H9 (cell line): ENCODE measurements around the gene ZNF79. TPM values are rescaled to one million over a fixed set of nuclear protein-coding genes. Genes with fewer than 3 reads are reported as not detected.

Experiments
- DNase-seq: peaks from one replicate; pipeline ENCODE4 v3.0.0-alpha.2; 2017
- H2AFZ ChIP-seq: one replicate; pipeline ENCODE4 v1.6.1; 2013; ENCODE audit warnings: mild to moderate bottlenecking, low read length, control low read depth, moderate library complexity
- H2AK5ac ChIP-seq: 2 replicates; pipeline ENCODE4 v1.6.1; 2013; ENCODE audit warnings: low read length, control low read depth, mixed read lengths; ENCODE audit not compliant: insufficient read length
- H2BK120ac ChIP-seq: one replicate; pipeline ENCODE4 v1.6.1; 2013; ENCODE audit warnings: low read depth, mild to moderate bottlenecking, low read length, control low read depth, inconsistent platforms; ENCODE audit not compliant: poor library complexity, severe bottlenecking
- H2BK12ac ChIP-seq: 2 replicates; pipeline ENCODE4 v1.6.1; 2013; ENCODE audit warnings: low read length, control low read depth, mixed read lengths, low read depth; ENCODE audit not compliant: insufficient read length
- H2BK15ac ChIP-seq: 2 replicates; pipeline ENCODE4 v1.6.1; 2013; ENCODE audit warnings: low read depth, low read length, control low read depth
- H2BK20ac ChIP-seq: one replicate; pipeline ENCODE4 v1.6.1; 2013; ENCODE audit warnings: low read depth, mild to moderate bottlenecking, low read length, control low read depth, inconsistent platforms; ENCODE audit not compliant: poor library complexity, severe bottlenecking
- H2BK5ac ChIP-seq: 2 replicates; pipeline ENCODE4 v1.6.1; 2013; ENCODE audit warnings: low read length, control low read depth, mixed read lengths; ENCODE audit not compliant: insufficient read length
- H3K14ac ChIP-seq: 2 replicates; pipeline ENCODE4 v1.6.1; 2013; ENCODE audit warnings: low read length, control low read depth; ENCODE audit not compliant: insufficient read depth
- H3K18ac ChIP-seq: 2 replicates; pipeline ENCODE4 v1.6.1; 2013; ENCODE audit warnings: low read depth, mild to moderate bottlenecking, mixed read lengths, low read length, control low read depth; ENCODE audit not compliant: insufficient read length
- H3K23ac ChIP-seq: 2 replicates; pipeline ENCODE4 v1.6.1; 2013; ENCODE audit warnings: low read length, control low read depth, mixed read lengths, low read depth; ENCODE audit not compliant: insufficient read length
- H3K23me2 ChIP-seq: 2 replicates; pipeline ENCODE4 v1.6.1; 2013; ENCODE audit warnings: low read depth, mild to moderate bottlenecking, mixed read lengths, low read length, control low read depth; ENCODE audit not compliant: insufficient read length, poor library complexity, severe bottlenecking
- H3K27ac ChIP-seq: 2 replicates; pipeline ENCODE4 v1.5.1; 2013; ENCODE audit warnings: low read length, control low read depth, mixed read lengths, low read depth; ENCODE audit not compliant: insufficient read length
- H3K27me3 ChIP-seq: 2 replicates; pipeline ENCODE4 v1.6.1; 2013; ENCODE audit warnings: low read length, control low read depth, inconsistent platforms; ENCODE audit not compliant: insufficient read depth
- H3K4ac ChIP-seq: 2 replicates; pipeline ENCODE4 v1.6.1; 2013; ENCODE audit warnings: low read depth, mild to moderate bottlenecking, control low read depth, inconsistent platforms, low read length, moderate library complexity
- H3K4me1 ChIP-seq: 2 replicates; pipeline ENCODE4 v1.6.1; 2013; ENCODE audit warnings: low read length, control low read depth, inconsistent platforms; ENCODE audit not compliant: insufficient read depth
- H3K4me2 ChIP-seq: 2 replicates; pipeline ENCODE4 v1.6.1; 2013; ENCODE audit warnings: low read length, control low read depth, mixed read lengths; ENCODE audit not compliant: insufficient read length, insufficient read depth
- H3K56ac ChIP-seq: 2 replicates; pipeline ENCODE4 v1.6.1; 2013; ENCODE audit warnings: low read depth, mild to moderate bottlenecking, mixed read lengths, low read length, control low read depth; ENCODE audit not compliant: insufficient read length
- H3K79me1 ChIP-seq: 2 replicates; pipeline ENCODE4 v1.6.1; 2013; ENCODE audit warnings: low read depth, mild to moderate bottlenecking, moderate library complexity, low read length, control low read depth, inconsistent platforms; ENCODE audit not compliant: insufficient read depth, poor library complexity, severe bottlenecking
- H3K79me2 ChIP-seq: 2 replicates; pipeline ENCODE4 v1.6.1; 2013; ENCODE audit warnings: low read length, control low read depth, inconsistent platforms; ENCODE audit not compliant: insufficient read depth
- H3K9ac ChIP-seq: 2 replicates; pipeline ENCODE4 v1.6.1; 2013; ENCODE audit warnings: low read length, control low read depth, mixed read lengths; ENCODE audit not compliant: insufficient read length; ENCODE audit errors: extremely low read depth
- H3K9me3 ChIP-seq: one replicate; pipeline ENCODE4 v1.6.1; 2013; ENCODE audit warnings: low read depth, low read length, inconsistent platforms; ENCODE audit not compliant: control insufficient read depth
- H3T11ph ChIP-seq: one replicate; pipeline ENCODE4 v1.6.1; 2013; ENCODE audit warnings: mild to moderate bottlenecking, low read length, control low read depth, inconsistent platforms
- H4K20me1 ChIP-seq: one replicate; pipeline ENCODE4 v1.6.1; 2013; ENCODE audit not compliant: control insufficient read depth, insufficient read length, insufficient read depth
- H4K5ac ChIP-seq: 2 replicates; pipeline ENCODE4 v1.6.1; 2013; ENCODE audit warnings: low read depth, mild to moderate bottlenecking, mixed read lengths, low read length, control low read depth; ENCODE audit not compliant: insufficient read length
- H4K8ac ChIP-seq: replicated peaks from 2 replicates; pipeline ENCODE4 v1.6.1; 2013; ENCODE audit warnings: low read length, control low read depth, mixed read lengths, low read depth; ENCODE audit not compliant: insufficient read length
- H4K91ac ChIP-seq: 2 replicates; pipeline ENCODE4 v1.6.1; 2013; ENCODE audit warnings: low read depth, mild to moderate bottlenecking, moderate library complexity, mixed read lengths, low read length, control low read depth; ENCODE audit not compliant: insufficient read length
- H3K27ac Mint-ChIP-seq, 3 experiments: 2 replicates in 2 of 3; 3 replicates in 1 of 3; pipeline ENCODE4 v1.8.0; 2020 to 2021; ENCODE audit warnings: mixed read lengths in 3 of 3, mild to moderate bottlenecking in 1 of 3, moderate library complexity in 1 of 3
- H3K27me3 Mint-ChIP-seq: 2 replicates; pipeline ENCODE4 v1.8.0; 2021; ENCODE audit warnings: low read depth, mild to moderate bottlenecking, moderate library complexity, mixed read lengths
- H3K36me3 Mint-ChIP-seq, 3 experiments: 2 replicates in 2 of 3; 3 replicates in 1 of 3; pipeline ENCODE4 v1.8.0; 2020 to 2021; ENCODE audit warnings: low read depth in 3 of 3, mixed read lengths in 3 of 3; ENCODE audit not compliant: insufficient read depth in 1 of 3
- H3K4me1 Mint-ChIP-seq, 2 experiments: 2 replicates each; pipeline ENCODE4 v1.8.0; 2020; ENCODE audit warnings: mixed read lengths in 2 of 2
- H3K4me3 Mint-ChIP-seq, 2 experiments: 2 replicates in 1 of 2; 3 replicates in 1 of 2; pipeline ENCODE4 v1.8.0; 2020 to 2021; ENCODE audit warnings: mild to moderate bottlenecking in 2 of 2, mixed read lengths in 2 of 2, moderate library complexity in 1 of 2
- H3K9me3 Mint-ChIP-seq, 2 experiments: 2 replicates in 1 of 2; 3 replicates in 1 of 2; pipeline ENCODE4 v1.8.0; 2020; ENCODE audit warnings: mild to moderate bottlenecking in 2 of 2, mixed read lengths in 2 of 2, moderate library complexity in 1 of 2
- CTCF ChIP-seq: fragments of 200-600 bp; sonication (generic); conservative IDR thresholded peaks from 3 replicates; pipeline ENCODE4 v1.8.0; 2021; ENCODE audit warnings: antibody characterized with exemption, mild to moderate bottlenecking
- WGBS: extraction: QIAGEN DNeasy Blood & Tissue Kit; methylation state at CpG from one replicate; pipeline ENCODE4 v1.1.7; 2013; ENCODE audit warnings: missing lambda C conversion rate, low lambda C conversion rate, mixed read lengths; ENCODE audit not compliant: insufficient read length; ENCODE audit errors: extremely low coverage; 5-methylcytosine and 5-hydroxymethylcytosine counted together
- total RNA-seq: library from RNA; stranded (reverse); gene quantifications from 2 replicates; pipeline ENCODE4 v1.2.1, GENCODE V29; 2021

ZNF79 gene
- total RNA-seq, 1 experiment from 2014 or later = 11.5 TPM

GRCh38 chr9:127415657-127416056 is 8.5 kb upstream of the ZNF79 start:
- no peak overlapping the region for H3T11ph ChIP-seq
- Mint-ChIP-seq H3K4me1 (peaks cover 23 to 26% of the 10 kb centered on the region in 2 experiments), H3K27me3 (peaks cover 6% of the 10 kb centered on the region), H3K9me3 (no peaks in the 10 kb centered on the region), H3K36me3 (peaks cover 0 to 2% (median 2%) of the 10 kb centered on the region in 3 experiments; a peak in 2 of 7 replicates), H3K27ac (no peak overlapping the region), H3K4me3 (no peak overlapping the region)
- no peak overlapping the region for H3K14ac ChIP-seq
- no peak overlapping the region for H2BK15ac ChIP-seq
- H2BK20ac ChIP-seq = no peak overlapping the region
- no peaks in the 10 kb centered on the region for H3K79me1 ChIP-seq
- no peak for TF ChIP-seq CTCF
- no peaks in the 10 kb centered on the region for H4K20me1 ChIP-seq
- no peak overlapping the region for H2AFZ ChIP-seq
- H3K18ac ChIP-seq = no peak overlapping the region
- no peaks in the 10 kb centered on the region for H3K79me2 ChIP-seq
- no peak overlapping the region for H3K4ac ChIP-seq
- no peak overlapping the region for H3K56ac ChIP-seq
- H2AK5ac ChIP-seq = no peak overlapping the region
- H3K27ac ChIP-seq = no peak overlapping the region
- no peak overlapping the region for H3K4me2 ChIP-seq
- H3K23ac ChIP-seq = no peak overlapping the region
- H2BK120ac ChIP-seq = no peak overlapping the region
- no peak overlapping the region for H2BK5ac ChIP-seq
- H2BK12ac ChIP-seq = no peak overlapping the region
- H3K27me3 ChIP-seq = no peaks in the 10 kb centered on the region
- no peak overlapping the region for H4K91ac ChIP-seq
- no peak overlapping the region for H3K9ac ChIP-seq
- H3K4me1 ChIP-seq = no peaks in the 10 kb centered on the region; the same call in 1 of the 2 replicates
- H4K8ac ChIP-seq = no peak overlapping the region
- DNase-seq = no peak
- H4K5ac ChIP-seq = no peak overlapping the region
- no peaks in the 10 kb centered on the region for H3K9me3 ChIP-seq
- no CpG with 5 or more reads among the region's 1 CpG for WGBS
- H3K23me2 ChIP-seq = no peaks in the 10 kb centered on the region
